Amniotic epithelial cell (primary cell): ENCODE data around the gene ADIPOQ.
A peak's percentile ranks its signal among the peaks of the same experiment; 100 is the strongest.
"Not testable (repeated sequence)": the region's sequence is repeated elsewhere in the genome, so short reads cannot be mapped to it uniquely, and the experiment has no call there.

ENCODE experiments used
- DNase-seq: peaks from one replicate; pipeline ENCODE4 v3.0.0-alpha.2; 2010; ENCODE audit warnings: low read depth

The ADIPOQ gene

DNA sequence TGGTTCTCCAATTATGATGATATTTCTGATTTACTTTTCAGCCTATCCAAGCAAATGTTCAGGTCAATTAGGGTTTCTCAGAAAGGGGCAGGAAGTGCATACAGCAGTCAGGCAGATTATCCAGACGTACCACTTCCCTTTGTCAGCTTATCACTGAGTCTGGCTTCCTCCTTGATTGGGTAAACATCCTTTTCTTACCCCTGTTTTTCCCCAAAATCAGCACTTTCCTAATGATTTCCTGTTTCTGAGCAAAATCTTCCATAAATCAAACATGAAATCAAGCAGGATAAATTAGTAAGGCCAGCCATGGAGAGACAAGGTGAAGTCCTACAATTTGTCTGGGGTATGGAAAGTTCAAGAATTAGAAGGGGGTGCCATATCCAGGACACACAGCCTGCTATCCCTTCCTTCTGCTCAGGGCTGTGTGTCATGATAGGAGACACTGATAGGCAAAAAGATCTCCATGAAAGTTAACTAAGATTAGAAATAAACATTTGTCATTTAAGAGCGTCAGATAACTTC is 29.0 kb downstream of the ADIPOQ start:
- DNase-seq: no peak

DNA sequence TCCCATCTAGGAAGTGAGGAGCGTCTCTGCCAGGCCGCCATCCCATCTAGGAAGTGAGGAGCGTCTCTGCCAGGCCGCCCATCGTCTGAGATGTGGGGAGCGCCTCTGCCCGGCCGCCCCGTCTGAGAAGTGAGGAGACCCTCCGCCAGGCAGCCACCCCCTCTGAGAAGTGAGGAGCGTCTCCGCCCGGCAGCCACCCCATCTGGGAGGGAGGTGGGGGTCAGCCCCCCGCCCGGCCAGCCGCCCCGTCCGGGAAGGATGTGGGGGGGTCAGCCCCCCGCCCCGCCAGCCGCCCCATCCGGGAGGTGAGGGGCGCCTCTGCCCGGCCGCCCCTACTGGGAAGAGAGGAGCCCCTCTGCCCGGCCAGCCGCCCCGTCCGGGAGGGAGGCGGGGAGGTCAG is 31.3 kb downstream of the ADIPOQ start:
- not testable (repeated sequence) for DNase-seq

DNA sequence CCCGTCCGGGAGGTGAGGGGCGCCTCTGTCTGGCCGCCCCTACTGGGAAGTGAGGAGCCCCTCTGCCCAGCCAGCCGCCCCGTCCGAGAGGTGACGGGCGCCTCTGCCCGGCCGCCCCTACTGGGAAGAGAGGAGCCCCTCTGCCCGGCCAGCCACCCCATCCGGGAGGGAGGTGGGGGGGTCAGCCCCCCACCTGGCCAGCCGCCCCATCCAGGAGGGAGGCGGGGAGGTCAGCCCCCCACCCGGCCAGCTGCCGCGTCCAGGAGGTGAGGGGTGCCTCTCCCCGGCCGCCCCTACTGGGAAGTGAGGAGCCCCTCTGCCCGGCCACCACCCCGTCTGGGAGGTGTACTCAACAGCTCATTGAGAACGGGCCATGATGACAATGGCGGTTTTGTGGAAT is 31.7 kb downstream of the ADIPOQ start:
- DNase-seq: not testable (repeated sequence)

DNA sequence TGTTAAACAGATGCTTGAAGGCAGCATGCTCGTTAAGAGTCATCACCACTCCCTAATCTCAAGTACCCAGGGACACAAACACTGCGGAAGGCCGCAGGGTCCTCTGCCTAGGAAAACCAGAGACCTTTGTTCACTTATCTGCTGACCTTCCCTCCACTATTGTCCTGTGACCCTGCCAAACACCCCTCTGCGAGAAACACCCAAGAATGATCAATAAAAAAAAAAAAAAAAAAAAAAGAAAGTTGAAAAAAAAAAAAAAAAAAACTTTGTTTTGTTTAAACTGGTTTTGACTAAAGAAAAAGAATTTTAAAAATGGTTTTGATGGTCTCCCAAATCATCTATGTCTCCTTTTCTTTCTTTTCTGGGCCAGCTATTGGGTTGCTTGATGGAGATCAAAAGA is 32.3 kb downstream of the ADIPOQ start:
- DNase-seq: not testable (repeated sequence)

DNA sequence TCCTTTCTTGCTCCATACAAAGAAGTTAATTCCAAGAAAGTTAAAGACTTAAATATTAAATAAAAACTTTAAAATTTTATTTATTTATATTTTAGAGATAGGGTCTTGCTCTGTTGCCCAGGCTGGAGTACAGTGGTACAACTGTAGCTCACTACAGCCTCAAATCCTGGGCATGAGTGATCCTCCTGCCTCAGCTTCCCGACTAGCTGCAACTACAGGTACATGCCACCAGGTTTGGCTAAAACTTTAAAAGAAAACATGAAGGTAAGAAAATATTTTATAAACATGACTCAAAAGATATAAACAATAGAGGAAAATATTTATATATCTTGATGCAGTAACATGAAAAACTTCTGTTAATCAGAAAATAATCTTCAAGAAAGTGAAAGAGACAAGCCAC is 33.2 kb downstream of the ADIPOQ start:
- no peak for DNase-seq

DNA sequence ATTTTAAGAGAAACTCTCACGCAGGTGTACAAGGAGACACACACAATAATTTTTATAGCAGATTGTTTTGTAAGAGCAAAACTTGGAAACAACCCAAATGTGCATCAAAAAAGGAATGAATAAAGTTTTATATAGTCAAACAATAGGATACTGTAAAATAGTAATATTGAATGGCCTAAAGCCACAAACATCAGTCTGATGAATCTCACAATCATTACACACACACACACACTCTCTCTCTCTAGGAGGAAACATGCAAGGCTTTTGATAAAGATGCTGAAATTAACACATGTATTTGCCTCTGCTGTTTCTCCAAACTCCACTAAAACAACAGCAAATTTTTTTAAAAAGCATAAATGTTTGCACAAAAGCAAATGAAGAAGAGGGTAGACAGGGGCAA is 37.3 kb downstream of the ADIPOQ start:
- no peak for DNase-seq

DNA sequence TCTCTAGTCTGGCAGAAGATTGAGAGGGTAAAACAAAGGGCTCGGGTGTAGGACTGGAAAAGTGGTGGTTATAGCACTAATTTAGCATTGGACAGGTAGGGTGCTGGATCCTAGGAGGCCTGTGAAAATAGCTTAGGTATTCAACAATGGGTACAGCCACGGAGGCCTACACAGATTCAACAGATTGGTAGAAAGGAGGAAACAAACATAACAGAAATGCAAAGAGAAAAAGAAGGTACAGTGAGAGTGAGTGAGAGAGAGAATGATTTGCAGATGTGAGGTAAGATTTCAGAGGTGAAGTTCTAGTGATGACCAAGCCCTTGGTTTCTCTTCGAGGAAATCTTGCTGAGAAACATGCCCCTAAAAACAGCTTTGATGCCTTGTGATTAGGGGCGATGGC is 37.9 kb downstream of the ADIPOQ start:
- DNase-seq: no peak

DNA sequence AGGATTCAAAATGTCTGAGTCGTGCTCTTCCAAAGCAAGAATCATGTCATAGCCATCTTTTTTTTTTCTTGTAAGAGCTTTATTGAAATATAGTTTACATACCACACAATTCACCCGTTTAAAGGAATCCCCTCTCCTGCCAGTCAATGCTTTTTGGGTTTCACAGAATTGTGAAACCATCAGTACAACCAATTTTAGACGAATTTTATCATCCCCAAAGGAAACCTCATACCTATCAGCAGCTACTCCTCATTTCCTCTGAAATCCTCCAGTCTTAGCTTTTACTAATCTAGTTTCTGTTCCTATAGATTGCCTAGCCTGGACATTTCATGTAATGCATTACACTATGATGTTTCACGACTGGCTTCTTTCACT is 39.6 kb downstream of the ADIPOQ start:
- DNase-seq: no peak

DNA sequence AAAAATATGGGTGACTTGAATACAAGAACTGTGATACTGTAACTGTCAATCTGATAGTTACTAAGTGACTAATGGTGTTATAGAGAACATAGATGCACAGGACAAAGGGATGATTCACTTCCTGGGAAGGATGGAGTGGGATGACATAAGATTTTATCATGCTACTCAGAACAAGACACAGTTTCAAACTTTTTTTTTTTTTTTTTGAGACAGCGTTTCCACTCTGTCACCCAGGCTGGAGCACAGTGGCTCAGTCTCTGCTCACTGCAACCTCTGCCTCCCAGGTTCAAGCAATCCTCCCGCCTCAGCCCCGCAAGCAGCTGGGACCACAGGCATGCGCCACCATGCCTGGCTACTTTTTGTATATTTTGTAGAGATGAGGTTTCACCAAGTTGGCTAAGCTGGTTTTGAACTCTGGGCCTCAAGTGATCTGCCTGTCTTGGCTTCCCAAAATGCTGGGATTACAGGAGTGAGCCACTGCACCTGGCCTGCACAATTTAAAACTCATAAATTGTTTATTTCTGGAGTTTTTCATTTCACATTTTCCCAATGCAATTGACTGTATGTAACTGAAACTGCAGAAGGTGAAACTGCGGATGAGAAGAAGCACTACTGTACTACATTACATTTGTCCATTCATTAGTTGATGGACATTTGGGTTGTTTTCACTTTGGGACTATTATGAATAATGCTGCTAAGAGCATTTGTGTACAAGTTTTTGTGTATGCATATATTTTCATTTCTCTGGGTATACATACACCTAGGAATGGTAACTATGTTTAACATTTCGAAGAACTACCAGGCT is 40.6 kb downstream of the ADIPOQ start:
- DNase-seq: peak; percentile 57

DNA sequence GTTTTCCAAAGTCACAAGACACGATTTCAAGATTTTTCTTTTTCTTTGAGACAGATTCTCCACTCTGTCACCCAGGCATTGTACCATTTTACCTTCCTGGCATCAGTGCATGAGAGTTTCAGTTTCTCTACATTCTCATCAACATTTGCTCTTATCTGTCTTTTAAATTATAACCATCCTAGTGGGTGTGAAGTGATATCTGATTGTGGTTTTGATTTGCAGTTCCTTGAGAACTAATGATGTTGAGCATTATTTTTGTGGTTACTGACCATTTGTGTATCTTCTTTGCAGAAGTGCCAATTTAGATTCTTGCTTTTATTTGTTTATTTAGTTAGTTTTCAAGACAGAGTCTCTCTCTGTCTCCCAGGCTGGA is 41.2 kb downstream of the ADIPOQ start:
- no peak for DNase-seq

DNA sequence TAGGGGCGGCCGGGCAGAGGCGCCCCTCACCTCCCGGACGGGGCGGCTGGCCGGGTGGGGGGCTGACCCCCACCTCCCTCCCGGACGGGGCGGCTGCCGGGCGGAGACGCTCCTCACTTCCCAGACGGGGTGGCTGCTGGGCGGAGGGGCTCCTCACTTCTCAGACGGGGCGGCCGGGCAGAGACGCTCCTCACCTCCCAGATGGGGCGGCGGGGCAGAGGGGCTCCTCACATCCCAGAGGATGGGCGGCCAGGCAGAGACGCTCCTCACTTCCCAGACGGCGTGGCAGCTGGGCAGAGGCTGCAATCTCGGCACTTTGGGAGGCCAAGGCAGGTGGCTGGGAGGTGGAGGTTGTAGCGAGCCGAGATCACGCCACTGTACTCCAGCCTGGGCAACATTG is 42.4 kb downstream of the ADIPOQ start:
- DNase-seq: not testable (repeated sequence)

DNA sequence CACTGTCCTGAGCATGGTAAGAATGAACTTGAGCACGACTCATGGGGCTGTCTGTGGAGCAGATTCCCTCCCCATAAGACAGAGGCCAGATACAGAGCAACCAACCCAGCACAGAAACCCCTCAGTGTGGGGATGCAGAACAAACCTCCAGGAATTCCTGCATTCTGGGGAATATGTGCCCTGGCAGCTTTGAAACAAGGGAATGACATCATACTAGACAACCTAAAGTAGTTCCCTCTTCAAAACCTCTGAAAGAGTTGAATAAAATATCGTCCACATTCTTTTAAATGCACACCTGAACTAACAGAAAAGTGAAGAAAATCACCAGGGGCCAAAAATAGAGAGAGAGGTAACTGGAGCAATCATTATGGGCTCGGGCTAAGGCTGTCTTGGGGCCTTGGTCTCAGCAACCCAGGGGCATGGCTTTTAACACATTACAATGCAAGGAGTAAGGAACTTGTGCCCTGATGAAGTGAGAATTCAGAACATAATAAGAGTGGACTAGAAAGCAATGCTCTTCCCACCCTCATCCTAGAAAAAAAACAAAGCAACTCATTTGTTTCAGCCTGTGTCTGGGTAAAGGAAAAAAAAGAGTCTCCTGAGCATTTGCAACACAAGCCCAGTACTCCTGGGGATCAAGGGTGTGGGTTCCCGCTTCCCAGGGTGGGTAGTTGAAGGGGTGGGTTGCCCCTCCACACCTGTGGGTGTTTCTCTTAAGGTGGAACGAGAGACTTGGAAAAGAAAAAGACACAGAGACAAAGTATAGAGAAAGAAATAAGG is 43.9 kb downstream of the ADIPOQ start:
- DNase-seq: no peak

DNA sequence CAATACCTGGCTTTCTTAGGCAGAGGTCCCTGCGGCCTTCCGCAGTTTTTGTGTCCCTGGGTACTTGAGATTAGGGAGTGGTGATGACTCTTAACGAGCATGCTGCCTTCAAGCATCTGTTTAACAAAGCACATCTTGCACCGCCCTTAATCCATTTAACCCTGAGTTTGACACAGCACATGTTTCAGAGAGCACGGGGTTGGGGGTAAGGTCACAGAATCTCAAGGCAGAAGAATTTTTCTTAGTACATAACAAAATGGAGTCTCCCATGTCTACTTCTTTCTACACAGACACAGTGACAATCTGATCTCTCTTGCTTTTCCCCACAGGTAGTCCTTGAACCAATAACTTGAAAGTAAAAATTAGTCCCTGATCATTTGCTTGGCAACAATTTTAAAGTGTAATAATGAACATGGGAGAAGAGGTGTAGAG is 45.0 kb downstream of the ADIPOQ start:
- not testable (repeated sequence) for DNase-seq

DNA sequence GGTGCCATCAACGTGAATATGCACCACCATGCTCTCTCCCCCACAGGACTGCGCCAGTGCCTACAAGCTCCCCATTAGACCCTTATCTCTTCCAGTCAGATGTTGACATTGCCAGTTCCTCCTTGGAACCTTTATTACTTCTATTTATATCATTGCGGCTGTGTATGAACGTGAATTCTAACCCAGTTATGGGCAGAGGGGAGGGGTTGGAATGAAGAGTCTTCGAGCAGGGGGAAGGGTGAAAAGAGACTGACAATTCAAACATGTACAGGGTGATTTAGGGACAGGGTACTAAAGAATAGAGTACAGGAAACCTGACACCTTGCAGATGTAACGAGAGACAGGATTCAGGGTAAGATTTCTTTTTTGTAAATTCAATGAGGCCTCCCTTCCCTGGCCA is 46.1 kb downstream of the ADIPOQ start:
- no peak for DNase-seq

DNA sequence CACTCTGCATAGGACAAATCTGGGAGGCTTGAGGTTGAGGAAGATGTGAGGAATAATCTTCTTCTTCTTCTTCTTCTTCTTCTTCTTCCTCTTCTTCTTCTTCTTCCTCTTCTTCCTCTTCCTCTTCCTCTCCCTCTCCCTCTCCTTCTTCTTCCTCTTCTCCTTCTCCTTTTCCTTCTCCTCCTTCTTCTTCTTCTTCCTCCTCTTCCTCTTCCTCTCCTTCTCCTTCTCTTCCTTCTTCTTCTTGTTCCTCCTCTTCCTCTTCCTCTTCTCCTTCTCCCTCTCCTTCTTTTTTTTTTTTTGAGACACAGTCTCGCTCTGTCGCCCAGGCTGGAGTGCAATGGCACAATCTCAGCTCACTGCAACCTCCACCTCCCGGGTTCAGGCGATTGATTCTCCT is 47.2 kb downstream of the ADIPOQ start:
- not testable (repeated sequence) for DNase-seq

DNA sequence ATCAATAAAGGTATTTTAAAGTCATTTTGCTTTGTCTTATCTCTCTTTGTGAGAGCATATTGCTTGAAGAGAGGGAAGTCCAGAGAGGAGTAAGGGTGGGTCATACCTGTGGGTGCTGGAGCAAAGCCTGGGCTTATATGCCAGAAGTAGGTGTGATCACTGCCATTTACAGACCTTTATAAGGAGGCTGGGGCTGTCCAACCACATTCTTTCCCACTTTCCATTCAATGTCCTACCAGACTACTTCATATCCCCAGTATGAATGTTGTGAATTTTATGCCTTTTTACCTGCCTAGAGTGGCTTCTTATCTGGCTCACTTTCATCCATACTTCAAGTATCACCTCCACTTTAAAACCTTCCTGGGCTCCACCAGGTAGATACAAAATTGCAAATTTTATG is 48.4 kb downstream of the ADIPOQ start:
- no peak for DNase-seq

DNA sequence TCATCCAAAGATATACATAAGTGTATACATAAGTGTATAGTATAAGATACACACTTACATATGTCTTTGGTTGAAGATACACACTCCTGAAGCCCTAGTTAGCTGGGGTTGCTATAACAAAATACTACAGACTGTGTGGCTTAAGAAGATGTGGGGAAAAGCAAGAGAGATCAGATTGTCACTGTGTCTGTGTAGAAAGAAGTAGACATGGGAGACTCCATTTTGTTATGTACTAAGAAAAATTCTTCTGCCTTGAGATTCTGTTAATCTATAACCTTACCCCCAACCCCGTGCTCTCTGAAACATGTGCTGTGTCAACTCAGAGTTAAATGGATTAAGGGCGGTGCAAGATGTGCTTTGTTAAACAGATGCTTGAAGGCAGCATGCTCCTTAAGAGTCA is 50.6 kb downstream of the ADIPOQ start:
- not testable (repeated sequence) for DNase-seq

DNA sequence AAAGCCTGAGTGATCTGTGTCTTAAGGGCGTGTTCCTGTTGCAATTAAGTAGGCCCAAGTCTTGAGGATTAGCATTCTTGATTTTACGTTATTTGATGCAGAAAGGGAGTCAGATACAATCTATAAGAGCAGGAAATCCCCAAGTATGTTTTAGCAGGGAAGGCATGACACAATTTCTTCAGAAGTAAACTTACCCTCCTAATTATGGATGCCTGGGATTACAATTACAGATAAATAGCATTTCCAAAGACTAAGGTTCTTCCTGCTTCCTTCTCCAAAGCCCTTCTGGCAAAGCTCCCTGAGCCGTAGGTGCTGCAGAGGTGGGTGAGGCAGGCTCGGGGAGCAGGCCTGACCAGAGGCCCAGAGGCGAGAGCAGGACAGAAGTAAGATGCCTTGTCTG is 52.9 kb downstream of the ADIPOQ start:
- DNase-seq: peak; percentile 5

DNA sequence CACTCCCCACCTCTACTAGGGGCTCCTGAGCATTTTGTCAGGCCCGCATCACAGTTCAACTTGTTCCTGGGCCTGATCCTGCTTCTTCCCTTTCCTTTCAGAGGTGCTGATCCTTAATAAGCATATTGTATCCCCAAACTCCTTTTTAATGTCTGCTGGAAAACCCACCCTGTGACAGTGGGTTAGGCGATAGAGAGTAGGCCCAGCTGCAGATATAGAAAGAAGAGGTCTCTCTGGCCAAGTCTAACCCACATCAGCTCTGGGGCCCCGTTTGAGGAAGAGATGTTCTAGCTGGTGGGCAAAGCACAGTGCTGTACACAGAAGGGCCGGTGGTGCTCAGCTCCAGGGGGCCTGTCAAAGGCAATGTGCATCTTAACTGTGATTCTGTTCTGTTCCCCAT is 53.5 kb downstream of the ADIPOQ start:
- no peak for DNase-seq

DNA sequence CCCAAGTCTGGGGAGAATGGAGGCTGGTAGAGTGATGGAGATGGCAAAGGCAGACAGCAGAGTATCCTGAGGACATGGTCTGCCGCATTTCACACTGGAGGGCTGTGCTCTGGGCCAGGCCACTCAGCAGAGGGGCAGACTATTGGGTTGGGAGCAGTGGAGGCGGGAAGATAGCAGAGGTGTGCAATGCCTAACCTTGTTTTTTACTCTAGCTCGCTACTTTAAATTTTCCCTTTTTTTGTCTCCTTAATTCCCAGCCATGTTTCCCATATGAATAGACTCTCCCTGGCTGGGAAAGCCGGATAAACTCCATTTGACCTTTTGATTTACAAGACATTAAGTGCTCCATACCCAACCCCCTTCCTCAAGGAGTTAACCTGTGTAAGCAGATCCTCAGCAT is 54.4 kb downstream of the ADIPOQ start:
- peak; percentile 24 for DNase-seq

DNA sequence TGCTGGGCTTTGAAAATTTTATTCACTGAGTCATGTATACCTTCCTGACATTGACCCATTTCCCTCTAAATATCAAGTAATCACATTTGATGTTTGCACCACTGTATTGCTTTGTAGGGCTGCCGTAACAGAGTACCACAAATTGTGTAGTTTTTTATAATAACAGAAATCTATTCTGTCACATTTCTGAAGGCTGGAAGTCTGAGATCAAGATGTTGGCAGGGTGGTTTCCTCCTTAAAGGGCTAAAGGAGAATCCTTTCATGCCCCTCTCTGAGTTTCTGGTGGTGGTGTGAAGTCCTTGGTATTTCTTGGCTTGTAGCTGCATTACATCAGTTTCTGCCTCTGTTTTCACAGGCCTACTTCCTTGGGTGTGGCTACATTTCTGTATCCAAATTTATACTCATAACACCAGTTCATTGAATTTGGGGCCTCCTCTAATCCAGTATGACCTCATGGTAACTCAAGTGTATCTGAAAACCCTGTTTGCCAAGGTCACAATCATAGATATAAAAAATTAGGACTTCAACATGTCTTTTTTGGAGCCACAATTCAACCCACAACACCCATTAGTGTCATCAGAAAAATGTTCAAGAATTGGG is 58.7 kb downstream of the ADIPOQ start:
- DNase-seq: no peak

DNA sequence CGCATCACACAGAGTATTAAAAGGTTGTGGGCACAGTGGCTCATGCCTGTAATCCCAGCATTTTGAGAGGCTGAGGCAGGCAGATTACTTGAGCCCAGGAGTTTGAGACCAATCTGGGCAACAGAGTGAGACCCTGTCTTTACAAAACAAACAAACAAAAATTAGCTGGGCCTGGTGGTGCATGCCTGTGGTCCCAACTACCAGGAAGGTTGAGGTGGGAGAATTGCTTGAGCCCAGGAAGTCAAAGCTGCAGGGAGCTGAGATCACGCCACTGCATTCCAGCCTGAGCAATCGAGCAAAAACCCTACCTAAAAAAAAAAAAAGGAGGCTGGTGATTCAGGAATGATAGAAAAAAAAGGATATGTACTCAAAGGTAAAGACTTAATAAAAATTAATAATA is 59.6 kb downstream of the ADIPOQ start:
- peak; percentile 37 for DNase-seq

DNA sequence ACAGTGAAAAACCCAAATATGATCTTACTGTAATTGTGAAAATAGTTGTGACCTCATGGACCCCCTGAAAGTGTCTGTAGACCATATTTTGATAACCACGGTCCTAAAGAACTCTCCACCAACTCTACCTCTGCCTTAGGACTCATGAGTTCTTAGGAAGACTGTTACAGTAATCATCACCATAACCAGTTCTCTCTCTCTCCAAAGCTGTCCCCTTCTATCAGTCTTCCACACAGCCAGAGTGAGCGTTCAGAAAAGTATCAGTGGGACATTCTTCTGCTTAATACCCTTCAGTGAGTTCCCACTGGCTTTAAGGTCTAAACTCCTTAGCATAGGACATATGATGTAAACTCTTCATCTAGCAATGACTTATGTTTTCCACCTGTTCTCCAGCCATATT is 60.2 kb downstream of the ADIPOQ start:
- no peak for DNase-seq
